Liver (tissue), 9 donors: ENCODE data around the gene BARHL1. TPM values are rescaled to one million over a fixed set of nuclear protein-coding genes. Genes with fewer than 3 reads are reported as not detected.

Source experiments
- DNase-seq: peaks from one replicate; pipeline ENCODE4 v3.0.0-alpha.2; 2017; ENCODE audit warnings: low spot score
- H3K27ac ChIP-seq, 2 donors: one replicate each; pipeline ENCODE4 v1.7.0; 2013; ENCODE audit warnings: inconsistent platforms in 2 of 2, low read length in 2 of 2, control low read depth in 1 of 2, low read depth in 1 of 2, mild to moderate bottlenecking in 1 of 2
- H3K27me3 ChIP-seq, 4 donors: one replicate each; pipeline versions ENCODE4 v1.6.1 to v1.7.0; 2013; ENCODE audit warnings: low read length in 3 of 4, inconsistent platforms in 1 of 4, mild to moderate bottlenecking in 1 of 4, moderate library complexity in 1 of 4; ENCODE audit not compliant: control insufficient read depth in 4 of 4, insufficient read depth in 4 of 4
- H3K36me3 ChIP-seq, 4 donors: one replicate each; pipeline versions ENCODE4 v1.6.1 to v1.7.0; 2013; ENCODE audit warnings: low read length in 3 of 4, mild to moderate bottlenecking in 3 of 4, low read depth in 1 of 4, moderate library complexity in 1 of 4; ENCODE audit not compliant: control insufficient read depth in 4 of 4, insufficient read depth in 3 of 4
- H3K4me1 ChIP-seq, 4 donors: one replicate each; pipeline versions ENCODE4 v1.6.1 to v1.7.0; 2013; ENCODE audit warnings: low read length in 3 of 4, mild to moderate bottlenecking in 3 of 4, moderate library complexity in 1 of 4; ENCODE audit not compliant: control insufficient read depth in 4 of 4, insufficient read depth in 4 of 4
- H3K4me3 ChIP-seq, 3 donors: one replicate each; pipeline versions ENCODE4 v1.6.1 to v1.7.0; 2013; ENCODE audit warnings: low read length in 3 of 3, control low read depth in 1 of 3, low read depth in 1 of 3, mild to moderate bottlenecking in 1 of 3
- H3K9ac ChIP-seq, 2 donors: one replicate each; pipeline ENCODE4 v1.7.0; 2013; ENCODE audit warnings: low read length in 2 of 2, mild to moderate bottlenecking in 2 of 2, moderate library complexity in 2 of 2, control low read depth in 1 of 2, low read depth in 1 of 2
- H3K9me3 ChIP-seq, 4 donors: one replicate each; pipeline versions ENCODE4 v1.6.1 to v1.7.0; 2013; ENCODE audit warnings: low read length in 3 of 4; ENCODE audit not compliant: control insufficient read depth in 4 of 4
- EGR1 ChIP-seq, 2 donors: IDR thresholded peaks; 2 replicates each; pipeline ENCODE4 v1.6.1; 2016 to 2018; ENCODE audit warnings: antibody characterized with exemption in 2 of 2, low read depth in 2 of 2
- FOXA1 ChIP-seq: IDR thresholded peaks from 2 replicates; pipeline ENCODE4 v1.6.1; 2016; ENCODE audit warnings: antibody characterized with exemption
- FOXA2 ChIP-seq: IDR thresholded peaks from 2 replicates; pipeline ENCODE4 v1.6.1; 2016; ENCODE audit warnings: antibody characterized with exemption
- HNF4G ChIP-seq: IDR thresholded peaks from 2 replicates; pipeline ENCODE4 v1.6.1; 2016; ENCODE audit warnings: antibody characterized with exemption
- MAX ChIP-seq: IDR thresholded peaks from 2 replicates; pipeline ENCODE4 v1.6.1; 2016; ENCODE audit warnings: antibody characterized with exemption
- REST ChIP-seq: IDR thresholded peaks from 2 replicates; pipeline ENCODE4 v1.6.1; 2016; ENCODE audit warnings: antibody characterized with exemption, mild to moderate bottlenecking
- TAF1 ChIP-seq: conservative IDR thresholded peaks from 2 replicates; pipeline ENCODE4 v1.6.1; 2016; ENCODE audit warnings: antibody characterized with exemption, mild to moderate bottlenecking
- YY1 ChIP-seq: IDR thresholded peaks from 2 replicates; pipeline ENCODE4 v1.6.1; 2016; ENCODE audit warnings: antibody characterized with exemption, mild to moderate bottlenecking
- WGBS: extraction: QIAGEN DNeasy Blood & Tissue Kit; methylation state at CpG from one replicate; pipeline ENCODE4 v1.1.7; 2013; 5-methylcytosine and 5-hydroxymethylcytosine counted together
- polyA plus RNA-seq, 2 donors: library from polyadenylated mRNA; stranded (reverse) in 1 of 2; unstranded in 1 of 2; fragments of 200-250 nt in 1 of 2; fragments of >200 nt in 1 of 2; fragmentation: Nextera tagmentation in 1 of 2; extraction: Ambion mirVana in 1 of 2; gene quantifications; one replicate each; pipeline versions ENCODE4 v1.2.1 to v1.2.3, GENCODE V29; 2013 to 2015
- total RNA-seq, 2 donors: library from RNA; depleted of rRNA; stranded (reverse); fragments of >200 nt; gene quantifications; one replicate each; pipeline ENCODE4 v1.2.3, GENCODE V29; 2014
- donor health status: healthy.
- donor health status: healthy.
- donor health status: healthy.
- donor health status: healthy.
- donor health status: healthy.

Gene BARHL1
- total and polyA plus RNA-seq, 4 donors = not detected

GRCh38 chr9:132588501-132589147 lies 6.2 kb downstream of the BARHL1 start:
- WGBS = 9% methylated on average over 28 of the region's 28 CpGs
- DNase-seq = no peak
- H3K4me1 ChIP-seq = peaks cover 0 to 5% (median 2%) of the 10 kb centered on the region in 4 donors
- no peak overlapping the region for H3K4me3 ChIP-seq
- no peaks in the 10 kb centered on the region for H3K9me3 ChIP-seq
- TF ChIP-seq FOXA1 (no peak), YY1 (no peak), FOXA2 (no peak)
- no peak overlapping the region for H3K27ac ChIP-seq
- H3K27me3 ChIP-seq = peaks cover 6 to 42% (median 17%) of the 10 kb centered on the region in 4 donors
- H3K9ac ChIP-seq = no peak overlapping the region
- peaks cover 0 to 2% (median 0%) of the 10 kb centered on the region in 4 donors for H3K36me3 ChIP-seq

GRCh38 chr9:132589148-132590036 lies 7.0 kb downstream of the BARHL1 start:
- peaks cover 0 to 5% (median 3%) of the 10 kb centered on the region in 4 donors for H3K36me3 ChIP-seq
- no peak overlapping the region for H3K9ac ChIP-seq
- 4% methylated on average over 83 of the region's 83 CpGs for WGBS
- peaks cover 0 to 40% (median 16%) of the 10 kb centered on the region in 4 donors for H3K27me3 ChIP-seq
- TF ChIP-seq REST = no peak
- no peak for TF ChIP-seq TAF1
- no peak for TF ChIP-seq MAX
- TF ChIP-seq FOXA1 = no peak
- TF ChIP-seq EGR1 (IDR thresholded peaks at IDR 0.05; ENCODE audit: low read depth in 2 of 2) = no peak
- H3K27ac ChIP-seq = no peak overlapping the region
- H3K9me3 ChIP-seq = no peaks in the 10 kb centered on the region
- H3K4me1 ChIP-seq = peaks cover 0 to 5% (median 2%) of the 10 kb centered on the region in 4 donors
- H3K4me3 ChIP-seq = no peak overlapping the region
- DNase-seq = no peak

GRCh38 chr9:132590037-132590317 lies 7.6 kb downstream of the BARHL1 start:
- H3K27ac ChIP-seq = no peak overlapping the region
- DNase-seq = no peak
- no peak overlapping the region for H3K9ac ChIP-seq
- no peaks in the 10 kb centered on the region for H3K9me3 ChIP-seq
- peaks cover 0 to 5% (median 2%) of the 10 kb centered on the region in 4 donors for H3K4me1 ChIP-seq
- H3K4me3 ChIP-seq = no peak overlapping the region
- 5% methylated on average over 17 of the region's 17 CpGs for WGBS
- peaks cover 0 to 38% (median 14%) of the 10 kb centered on the region in 4 donors for H3K27me3 ChIP-seq
- peaks cover 0 to 11% (median 8%) of the 10 kb centered on the region in 4 donors for H3K36me3 ChIP-seq
- no peak for TF ChIP-seq HNF4G
